GM12875 (cell line): ENCODE data around the gene DEAF1.
"Not testable (repeated sequence)": the region's sequence is repeated elsewhere in the genome, so short reads cannot be mapped to it uniquely, and the experiment has no call there.

Source experiments
- H3K4me3 ChIP-seq: one replicate; pipeline ENCODE4 v1.5.1; 2011; ENCODE audit warnings: low read depth, low read length, control low read depth
- TF ChIP-seq, protein P1 (sequence below): IDR thresholded peaks from 2 replicates; pipeline ENCODE4 v1.5.1; 2011; ENCODE audit warnings: low read depth, mild to moderate bottlenecking, control low read depth, inconsistent platforms, low read length, moderate library complexity, borderline replicate concordance; ENCODE audit not compliant: insufficient read depth

DEAF1 gene

DNA sequence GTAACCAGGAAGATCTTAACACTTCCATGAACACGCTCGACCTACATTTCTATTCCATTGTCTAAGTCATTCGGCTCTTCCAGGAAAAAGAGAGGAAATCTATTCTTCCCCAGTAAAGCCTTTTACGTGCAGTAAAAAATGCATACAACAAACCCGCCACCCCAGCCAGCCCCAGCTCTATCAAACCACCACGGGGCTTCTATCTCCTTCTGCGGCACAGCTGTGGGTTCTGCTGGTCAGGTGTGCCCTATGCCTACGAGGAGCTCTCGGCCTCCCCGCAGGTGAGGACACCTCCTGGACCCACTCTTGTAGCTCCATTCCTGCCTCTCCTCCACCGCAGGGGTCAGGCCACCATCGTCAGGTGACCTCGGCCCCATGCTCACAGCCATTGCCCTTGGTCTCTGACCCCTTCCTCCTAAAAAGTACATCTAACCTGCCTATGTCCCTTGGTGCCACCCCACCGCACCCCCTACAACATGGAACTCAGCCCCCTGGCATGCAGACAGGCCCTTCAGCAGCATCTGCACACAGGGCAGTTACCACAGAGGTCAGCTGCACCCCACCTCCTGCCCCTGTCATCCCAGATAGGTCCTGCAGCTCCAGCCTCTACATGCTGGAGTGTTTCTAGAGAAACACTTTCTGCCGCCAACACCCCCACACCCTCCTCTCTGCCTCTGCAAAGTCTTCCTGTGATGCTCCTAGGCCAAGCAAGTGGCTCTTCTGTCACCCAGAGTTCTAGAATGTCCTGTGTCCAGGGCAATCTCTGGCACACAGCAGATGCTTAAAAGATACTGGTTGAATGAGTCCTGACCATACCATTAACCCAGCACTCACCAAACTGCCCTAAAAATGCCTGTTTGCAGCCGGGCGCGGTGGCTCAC, 3.1 kb downstream of the DEAF1 start:
- TF ChIP-seq, protein P1, sequence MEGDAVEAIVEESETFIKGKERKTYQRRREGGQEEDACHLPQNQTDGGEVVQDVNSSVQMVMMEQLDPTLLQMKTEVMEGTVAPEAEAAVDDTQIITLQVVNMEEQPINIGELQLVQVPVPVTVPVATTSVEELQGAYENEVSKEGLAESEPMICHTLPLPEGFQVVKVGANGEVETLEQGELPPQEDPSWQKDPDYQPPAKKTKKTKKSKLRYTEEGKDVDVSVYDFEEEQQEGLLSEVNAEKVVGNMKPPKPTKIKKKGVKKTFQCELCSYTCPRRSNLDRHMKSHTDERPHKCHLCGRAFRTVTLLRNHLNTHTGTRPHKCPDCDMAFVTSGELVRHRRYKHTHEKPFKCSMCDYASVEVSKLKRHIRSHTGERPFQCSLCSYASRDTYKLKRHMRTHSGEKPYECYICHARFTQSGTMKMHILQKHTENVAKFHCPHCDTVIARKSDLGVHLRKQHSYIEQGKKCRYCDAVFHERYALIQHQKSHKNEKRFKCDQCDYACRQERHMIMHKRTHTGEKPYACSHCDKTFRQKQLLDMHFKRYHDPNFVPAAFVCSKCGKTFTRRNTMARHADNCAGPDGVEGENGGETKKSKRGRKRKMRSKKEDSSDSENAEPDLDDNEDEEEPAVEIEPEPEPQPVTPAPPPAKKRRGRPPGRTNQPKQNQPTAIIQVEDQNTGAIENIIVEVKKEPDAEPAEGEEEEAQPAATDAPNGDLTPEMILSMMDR, result no peak
- H3K4me3 ChIP-seq, result no peak overlapping the region

DNA sequence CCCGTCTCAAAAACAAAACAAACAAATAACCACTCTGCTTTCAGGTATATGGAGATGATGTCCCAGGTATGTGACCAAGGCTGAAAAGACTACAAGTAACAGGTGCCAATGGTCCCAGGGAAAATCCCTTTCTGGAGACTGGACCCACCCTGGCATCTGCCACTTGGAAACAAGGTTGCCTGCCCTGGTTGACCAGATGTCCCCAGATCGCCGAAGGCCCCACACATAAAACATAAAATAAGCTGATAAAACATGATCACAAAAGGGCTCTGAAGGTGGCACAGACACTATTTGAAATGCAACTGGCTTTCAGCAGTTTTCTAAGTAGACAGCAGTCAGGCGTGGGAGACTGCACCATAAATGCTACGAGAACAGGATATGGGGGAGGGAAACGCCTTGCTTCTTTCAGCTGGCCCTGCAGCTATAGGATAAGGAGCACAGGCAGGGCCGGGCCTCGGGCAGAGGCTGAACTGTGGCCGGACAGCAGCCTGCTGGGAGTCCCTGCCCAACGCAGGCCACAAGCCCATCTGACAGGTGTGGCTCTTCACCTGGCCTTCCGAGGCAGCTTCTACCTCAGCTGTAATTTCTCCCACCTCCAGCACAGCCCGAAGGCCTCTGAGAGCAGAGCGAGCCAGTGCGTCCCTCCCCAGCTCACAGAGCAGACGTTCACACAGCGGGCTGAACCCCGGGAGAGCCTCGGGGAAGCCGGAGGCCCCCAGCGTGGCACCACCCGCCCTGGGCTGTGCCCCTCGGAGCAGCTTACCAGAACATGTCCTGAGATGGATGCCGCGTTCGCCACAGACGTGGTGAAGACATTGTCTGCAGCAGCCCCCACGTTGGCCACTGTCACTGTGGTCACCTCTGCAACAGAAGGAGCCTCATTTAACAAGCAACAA, 4.0 kb downstream of the DEAF1 start:
- TF ChIP-seq, protein P1, result no peak
- no peak overlapping the region for H3K4me3 ChIP-seq

DNA sequence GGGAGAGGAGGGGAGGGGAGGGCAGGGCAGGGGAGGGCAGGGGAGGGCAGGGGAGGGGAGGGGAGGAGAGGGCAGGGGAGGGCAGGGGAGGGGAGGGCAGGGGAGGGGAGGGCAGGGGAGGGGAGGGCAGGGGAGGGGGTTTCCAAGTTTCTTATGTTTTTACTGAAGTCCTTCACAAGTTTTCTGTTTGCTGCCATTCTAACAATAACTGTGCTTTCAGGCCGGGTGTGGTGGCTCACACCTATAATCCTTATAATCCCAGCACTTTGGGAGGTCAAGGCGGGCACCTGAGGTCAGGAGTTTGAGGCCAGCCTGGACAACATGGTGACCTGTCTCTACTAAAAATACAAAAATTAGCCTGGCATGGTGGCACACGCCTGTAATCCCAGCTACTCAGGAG, 4.8 kb downstream of the DEAF1 start:
- H3K4me3 ChIP-seq, result not testable (repeated sequence)

DNA sequence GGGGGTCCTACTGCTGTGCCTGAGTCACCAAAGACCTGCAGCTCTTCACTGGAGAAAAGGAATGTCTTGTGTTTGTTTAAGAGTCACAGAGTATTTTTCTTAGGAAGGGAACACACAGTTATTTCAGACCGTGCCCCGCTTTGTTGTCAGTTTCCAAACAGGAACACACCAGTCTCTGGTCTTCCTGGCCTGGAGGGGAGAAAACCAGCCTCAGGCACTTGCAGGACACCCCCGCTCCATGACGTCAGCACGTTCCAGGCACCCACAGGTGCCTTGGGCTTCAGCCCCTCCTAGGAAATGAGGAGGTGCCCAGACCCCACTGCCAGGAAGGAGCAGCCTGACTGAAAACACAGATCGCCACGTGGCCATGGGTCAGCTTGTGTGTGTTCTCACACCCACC, 5.4 kb downstream of the DEAF1 start:
- H3K4me3 ChIP-seq, result no peak overlapping the region
- TF ChIP-seq, protein P1, result no peak

DNA sequence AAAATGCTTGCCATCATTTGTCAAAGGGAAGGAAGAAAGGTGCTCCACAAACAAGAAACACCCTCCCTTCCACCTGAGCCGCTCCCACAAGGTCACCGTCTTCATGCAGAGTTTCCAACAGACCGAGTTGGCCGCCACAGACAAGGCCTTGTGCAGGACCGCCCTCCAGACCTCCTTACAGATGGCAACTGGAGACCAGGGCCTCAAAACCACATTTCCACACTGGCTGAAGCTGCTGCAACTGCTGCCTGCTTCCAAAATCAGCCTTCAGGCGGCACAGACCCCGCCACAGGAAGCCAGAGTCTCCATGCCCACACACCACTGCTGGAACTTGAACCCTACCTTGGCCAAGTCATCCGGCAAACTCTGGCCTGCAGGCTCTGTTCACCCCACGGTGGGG, 6.3 kb downstream of the DEAF1 start:
- TF ChIP-seq, protein P1, result no peak
- H3K4me3 ChIP-seq, result no peak overlapping the region

DNA sequence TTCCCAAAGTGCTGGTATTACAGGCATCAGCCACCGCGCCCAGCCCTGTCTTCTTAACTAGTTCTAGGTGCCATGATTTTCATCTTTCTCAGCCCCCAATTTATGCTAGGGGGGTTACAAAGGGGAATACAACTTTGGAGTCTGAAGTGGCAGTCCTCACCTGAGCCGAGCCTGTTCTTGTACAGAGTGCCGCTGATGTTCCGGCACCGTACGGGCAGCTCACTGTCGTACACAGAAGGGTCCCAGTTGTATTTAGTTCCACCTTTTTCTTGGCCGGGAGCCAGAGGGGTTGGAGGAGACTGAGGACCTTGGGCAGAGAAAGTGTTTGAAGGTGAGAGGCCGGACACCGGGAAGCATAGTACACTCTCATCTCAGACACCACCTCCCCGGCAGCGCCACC, 7.3 kb downstream of the DEAF1 start:
- TF ChIP-seq, protein P1, result no peak

DNA sequence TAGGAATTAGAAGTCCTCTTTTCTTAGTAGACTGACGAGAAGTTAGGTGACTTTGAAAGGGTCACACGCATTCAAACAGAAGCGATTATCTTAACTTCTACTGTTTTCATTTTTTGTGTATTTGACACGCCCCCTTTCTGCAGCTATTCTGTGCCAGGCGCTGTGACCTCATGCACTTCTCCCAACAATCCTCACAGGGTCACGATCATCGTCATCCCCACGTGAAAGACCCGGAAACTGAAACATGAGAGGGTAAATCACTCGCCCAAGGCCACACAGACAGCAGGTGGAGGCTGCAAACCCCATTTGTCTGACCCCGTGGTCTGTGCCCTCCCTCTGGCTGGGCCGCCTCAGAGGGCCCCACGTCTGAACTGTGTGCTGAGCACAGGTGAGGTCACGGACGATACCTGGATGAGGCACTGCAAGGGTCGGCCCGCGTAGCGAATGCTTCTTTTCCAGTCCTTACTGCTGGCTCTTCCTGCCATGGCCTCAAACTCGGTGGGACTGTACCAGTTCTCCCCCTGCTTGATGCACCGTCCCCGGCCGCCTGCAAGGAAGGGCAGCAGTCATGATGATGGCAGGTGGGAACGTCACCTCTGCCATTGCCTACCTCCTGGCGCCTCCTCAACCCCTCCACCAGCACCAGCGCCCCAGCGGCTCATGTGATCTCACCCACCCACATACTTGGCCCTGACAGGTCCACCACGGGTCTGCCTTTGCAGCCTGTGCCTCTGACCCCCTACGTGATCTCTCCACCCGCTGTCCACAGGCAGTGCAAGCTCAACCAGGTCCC, 8.4 kb downstream of the DEAF1 start:
- TF ChIP-seq, protein P1, result no peak

More for the DNA sequence above, 7.3 kb downstream of the DEAF1 start:
- H3K4me3 ChIP-seq, result no peak overlapping the region

More for the DNA sequence above, 8.4 kb downstream of the DEAF1 start:
- no peak overlapping the region for H3K4me3 ChIP-seq
